ENCODE data around the gene ADGRL1.
"Not testable (repeated sequence)": the region's sequence is repeated elsewhere in the genome, so short reads cannot be mapped to it uniquely, and the experiment has no call there.

DNA sequence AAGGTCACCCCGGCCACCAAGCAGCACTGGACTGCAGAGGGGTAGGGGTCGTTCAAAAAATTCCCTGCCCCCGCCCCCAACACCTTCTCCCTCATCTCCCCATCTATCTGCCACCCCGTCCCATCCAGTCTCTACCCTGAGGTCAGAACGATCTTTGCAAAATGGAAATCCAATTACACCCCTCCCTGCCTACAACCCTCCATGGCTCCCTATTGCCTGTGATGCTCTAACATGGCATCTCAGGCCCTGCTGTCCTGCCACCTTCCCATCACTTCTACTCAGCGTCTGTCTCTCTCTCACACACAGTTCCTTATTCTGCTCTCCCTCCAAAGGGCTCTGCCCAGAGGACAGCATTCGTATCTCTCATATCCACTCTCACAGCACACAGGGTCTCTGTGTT is 8.7 kb downstream of the ADGRL1 start:
- TF ChIP-seq, protein P1, sequence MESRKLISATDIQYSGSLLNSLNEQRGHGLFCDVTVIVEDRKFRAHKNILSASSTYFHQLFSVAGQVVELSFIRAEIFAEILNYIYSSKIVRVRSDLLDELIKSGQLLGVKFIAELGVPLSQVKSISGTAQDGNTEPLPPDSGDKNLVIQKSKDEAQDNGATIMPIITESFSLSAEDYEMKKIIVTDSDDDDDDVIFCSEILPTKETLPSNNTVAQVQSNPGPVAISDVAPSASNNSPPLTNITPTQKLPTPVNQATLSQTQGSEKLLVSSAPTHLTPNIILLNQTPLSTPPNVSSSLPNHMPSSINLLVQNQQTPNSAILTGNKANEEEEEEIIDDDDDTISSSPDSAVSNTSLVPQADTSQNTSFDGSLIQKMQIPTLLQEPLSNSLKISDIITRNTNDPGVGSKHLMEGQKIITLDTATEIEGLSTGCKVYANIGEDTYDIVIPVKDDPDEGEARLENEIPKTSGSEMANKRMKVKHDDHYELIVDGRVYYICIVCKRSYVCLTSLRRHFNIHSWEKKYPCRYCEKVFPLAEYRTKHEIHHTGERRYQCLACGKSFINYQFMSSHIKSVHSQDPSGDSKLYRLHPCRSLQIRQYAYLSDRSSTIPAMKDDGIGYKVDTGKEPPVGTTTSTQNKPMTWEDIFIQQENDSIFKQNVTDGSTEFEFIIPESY (IDR thresholded peaks at IDR 0.05): not testable (repeated sequence)
- TF ChIP-seq MXI1 (IDR thresholded peaks at IDR 0.05; ENCODE audit: low read depth, low read length); ESRRA (IDR thresholded peaks at IDR 0.05; ENCODE audit: low read length); SMC3 (IDR thresholded peaks at IDR 0.05; ENCODE audit: borderline replicate concordance, low read length); NR2C2 (IDR thresholded peaks at IDR 0.05; ENCODE audit: borderline replicate concordance, control insufficient read depth, insufficient read length, low read depth): not testable (repeated sequence)
- TF ChIP-seq, protein P2, sequence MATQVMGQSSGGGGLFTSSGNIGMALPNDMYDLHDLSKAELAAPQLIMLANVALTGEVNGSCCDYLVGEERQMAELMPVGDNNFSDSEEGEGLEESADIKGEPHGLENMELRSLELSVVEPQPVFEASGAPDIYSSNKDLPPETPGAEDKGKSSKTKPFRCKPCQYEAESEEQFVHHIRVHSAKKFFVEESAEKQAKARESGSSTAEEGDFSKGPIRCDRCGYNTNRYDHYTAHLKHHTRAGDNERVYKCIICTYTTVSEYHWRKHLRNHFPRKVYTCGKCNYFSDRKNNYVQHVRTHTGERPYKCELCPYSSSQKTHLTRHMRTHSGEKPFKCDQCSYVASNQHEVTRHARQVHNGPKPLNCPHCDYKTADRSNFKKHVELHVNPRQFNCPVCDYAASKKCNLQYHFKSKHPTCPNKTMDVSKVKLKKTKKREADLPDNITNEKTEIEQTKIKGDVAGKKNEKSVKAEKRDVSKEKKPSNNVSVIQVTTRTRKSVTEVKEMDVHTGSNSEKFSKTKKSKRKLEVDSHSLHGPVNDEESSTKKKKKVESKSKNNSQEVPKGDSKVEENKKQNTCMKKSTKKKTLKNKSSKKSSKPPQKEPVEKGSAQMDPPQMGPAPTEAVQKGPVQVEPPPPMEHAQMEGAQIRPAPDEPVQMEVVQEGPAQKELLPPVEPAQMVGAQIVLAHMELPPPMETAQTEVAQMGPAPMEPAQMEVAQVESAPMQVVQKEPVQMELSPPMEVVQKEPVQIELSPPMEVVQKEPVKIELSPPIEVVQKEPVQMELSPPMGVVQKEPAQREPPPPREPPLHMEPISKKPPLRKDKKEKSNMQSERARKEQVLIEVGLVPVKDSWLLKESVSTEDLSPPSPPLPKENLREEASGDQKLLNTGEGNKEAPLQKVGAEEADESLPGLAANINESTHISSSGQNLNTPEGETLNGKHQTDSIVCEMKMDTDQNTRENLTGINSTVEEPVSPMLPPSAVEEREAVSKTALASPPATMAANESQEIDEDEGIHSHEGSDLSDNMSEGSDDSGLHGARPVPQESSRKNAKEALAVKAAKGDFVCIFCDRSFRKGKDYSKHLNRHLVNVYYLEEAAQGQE (IDR thresholded peaks at IDR 0.05; ENCODE audit: low read depth, low read length): not testable (repeated sequence)
- TF ChIP-seq, protein P3, sequence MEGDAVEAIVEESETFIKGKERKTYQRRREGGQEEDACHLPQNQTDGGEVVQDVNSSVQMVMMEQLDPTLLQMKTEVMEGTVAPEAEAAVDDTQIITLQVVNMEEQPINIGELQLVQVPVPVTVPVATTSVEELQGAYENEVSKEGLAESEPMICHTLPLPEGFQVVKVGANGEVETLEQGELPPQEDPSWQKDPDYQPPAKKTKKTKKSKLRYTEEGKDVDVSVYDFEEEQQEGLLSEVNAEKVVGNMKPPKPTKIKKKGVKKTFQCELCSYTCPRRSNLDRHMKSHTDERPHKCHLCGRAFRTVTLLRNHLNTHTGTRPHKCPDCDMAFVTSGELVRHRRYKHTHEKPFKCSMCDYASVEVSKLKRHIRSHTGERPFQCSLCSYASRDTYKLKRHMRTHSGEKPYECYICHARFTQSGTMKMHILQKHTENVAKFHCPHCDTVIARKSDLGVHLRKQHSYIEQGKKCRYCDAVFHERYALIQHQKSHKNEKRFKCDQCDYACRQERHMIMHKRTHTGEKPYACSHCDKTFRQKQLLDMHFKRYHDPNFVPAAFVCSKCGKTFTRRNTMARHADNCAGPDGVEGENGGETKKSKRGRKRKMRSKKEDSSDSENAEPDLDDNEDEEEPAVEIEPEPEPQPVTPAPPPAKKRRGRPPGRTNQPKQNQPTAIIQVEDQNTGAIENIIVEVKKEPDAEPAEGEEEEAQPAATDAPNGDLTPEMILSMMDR (IDR thresholded peaks at IDR 0.05 in 2 of 3, conservative IDR thresholded peaks at IDR 0.05 in 1 of 3; ENCODE audit: control insufficient read depth in 2 of 3, extremely low read depth in 1 of 3, insufficient read depth in 1 of 3, low read depth in 3 of 3, low read length in 3 of 3): not testable (repeated sequence)

Data from GM12878 (cell line).